OCI-LY1 (cell line): ENCODE results near the gene RAN.
A peak's percentile ranks its signal among the peaks of the same experiment; 100 is the strongest.

Source experiments
- CTCF ChIP-seq: fragments of 200-600 bp; sonication (generic), shearing (Covaris generic); IDR thresholded peaks from 2 replicates; pipeline ENCODE4 v1.5.1; 2017; ENCODE audit warnings: mild to moderate bottlenecking, antibody characterized with exemption, low read length, moderate library complexity, mixed read lengths
- EZH2 ChIP-seq: fragments of 200-600 bp; sonication (generic), shearing (Covaris generic); IDR thresholded peaks from 2 replicates; pipeline ENCODE4 v1.8.0; 2017; ENCODE audit warnings: borderline replicate concordance, mixed run types, mild to moderate bottlenecking, antibody characterized with exemption, low read length, moderate library complexity, mixed read lengths

- TF ChIP-seq CTCF (peak; percentile 36; the same call in 1 of the 2 replicates), EZH2 (no peak)
These were observed 8.6 kb upstream of the RAN start for GRCh38 chr12:130863298-130863697.
